Kidney capillary endothelial cell (primary cell): ENCODE results near the gene SHROOM3.
A peak's percentile ranks its signal among the peaks of the same experiment; 100 is the strongest.

ENCODE experiments used
- DNase-seq: peaks from one replicate; pipeline ENCODE4 v3.0.0-alpha.2; 2018; ENCODE audit warnings: low spot score

Gene SHROOM3

GRCh38 chr4:76751612-76752343 lies 316.7 kb downstream of the SHROOM3 start:
- no peak for DNase-seq

- DNase-seq = peak; percentile 86
These were observed 318.0 kb downstream of the SHROOM3 start for GRCh38 chr4:76752861-76753501.

- DNase-seq = peak; percentile 82
These were observed 318.8 kb downstream of the SHROOM3 start for GRCh38 chr4:76753814-76754213.

GRCh38 chr4:76754439-76754838 lies 319.4 kb downstream of the SHROOM3 start:
- DNase-seq = no peak

- DNase-seq = no peak
These were observed 320.7 kb downstream of the SHROOM3 start for GRCh38 chr4:76755756-76756155.

GRCh38 chr4:76756416-76756815 lies 321.4 kb downstream of the SHROOM3 start:
- DNase-seq = no peak

- DNase-seq = no peak
These were observed 322.4 kb downstream of the SHROOM3 start for GRCh38 chr4:76757418-76757939.

GRCh38 chr4:76758290-76758882 lies 323.4 kb downstream of the SHROOM3 start:
- peak; percentile 64 for DNase-seq

GRCh38 chr4:76758996-76759395 lies 324.0 kb downstream of the SHROOM3 start:
- DNase-seq = no peak

GRCh38 chr4:76760193-76760592 lies 325.2 kb downstream of the SHROOM3 start:
- DNase-seq = no peak

GRCh38 chr4:76762137-76763130 lies 327.4 kb downstream of the SHROOM3 start:
- DNase-seq = no peak

- DNase-seq = no peak
These were observed 329.2 kb downstream of the SHROOM3 start for GRCh38 chr4:76764251-76764650.

- DNase-seq = no peak
These were observed 330.6 kb downstream of the SHROOM3 start for GRCh38 chr4:76765473-76766183.

GRCh38 chr4:76767983-76768382 lies 333.0 kb downstream of the SHROOM3 start:
- DNase-seq = no peak

GRCh38 chr4:76772498-76773106 lies 337.6 kb downstream of the SHROOM3 start:
- peak; percentile 53 for DNase-seq

- no peak for DNase-seq
These were observed 338.7 kb downstream of the SHROOM3 start for GRCh38 chr4:76773766-76774165.

- DNase-seq = no peak
These were observed 344.9 kb downstream of the SHROOM3 start for GRCh38 chr4:76779740-76780459.

GRCh38 chr4:76780781-76781697 lies 346.0 kb downstream of the SHROOM3 start:
- no peak for DNase-seq
